NK-92 (cell line): ENCODE results near the gene SRRM2.

ENCODE experiments used
- DNase-seq: peaks from one replicate; lab custom pipeline; 2025; ENCODE audit not compliant: unreplicated experiment; lab: John Stamatoyannopoulos, UW

SRRM2 gene

DNA sequence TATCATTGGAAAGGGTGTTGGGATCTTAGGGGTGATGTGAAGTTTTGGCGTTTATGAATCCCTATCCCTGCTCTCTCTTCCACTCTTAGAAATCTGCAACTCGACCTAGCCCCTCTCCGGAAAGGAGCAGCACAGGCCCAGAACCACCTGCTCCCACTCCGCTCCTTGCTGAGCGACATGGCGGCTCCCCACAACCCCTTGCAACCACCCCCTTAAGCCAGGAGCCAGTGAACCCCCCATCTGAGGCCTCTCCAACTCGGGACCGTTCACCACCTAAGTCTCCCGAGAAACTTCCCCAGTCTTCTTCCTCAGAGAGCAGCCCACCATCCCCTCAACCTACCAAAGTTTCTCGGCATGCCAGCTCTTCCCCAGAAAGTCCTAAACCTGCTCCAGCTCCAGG, 9.0 kb downstream of the SRRM2 start:
- DNase-seq = no peak

DNA sequence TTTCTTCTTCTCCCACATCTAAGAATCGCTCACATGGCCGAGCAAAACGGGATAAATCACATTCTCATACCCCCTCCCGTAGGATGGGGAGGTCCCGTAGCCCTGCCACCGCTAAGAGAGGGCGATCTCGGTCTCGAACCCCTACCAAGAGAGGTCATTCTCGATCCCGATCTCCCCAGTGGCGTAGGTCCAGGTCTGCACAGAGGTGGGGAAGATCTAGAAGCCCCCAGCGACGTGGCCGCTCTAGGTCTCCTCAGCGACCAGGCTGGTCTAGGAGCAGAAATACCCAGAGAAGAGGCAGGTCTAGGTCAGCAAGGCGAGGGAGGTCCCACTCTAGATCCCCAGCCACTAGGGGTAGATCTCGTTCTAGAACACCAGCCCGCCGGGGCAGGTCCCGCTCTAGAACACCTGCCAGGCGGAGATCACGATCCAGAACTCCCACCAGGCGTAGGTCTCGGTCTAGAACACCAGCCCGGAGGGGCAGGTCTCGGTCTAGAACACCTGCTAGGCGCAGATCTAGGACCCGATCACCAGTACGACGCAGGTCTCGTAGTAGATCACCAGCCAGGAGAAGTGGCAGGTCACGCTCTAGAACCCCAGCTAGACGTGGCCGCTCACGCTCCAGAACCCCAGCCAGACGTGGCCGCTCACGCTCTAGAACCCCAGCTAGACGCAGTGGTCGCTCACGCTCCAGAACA, 9.6 kb downstream of the SRRM2 start:
- DNase-seq = no peak

DNA sequence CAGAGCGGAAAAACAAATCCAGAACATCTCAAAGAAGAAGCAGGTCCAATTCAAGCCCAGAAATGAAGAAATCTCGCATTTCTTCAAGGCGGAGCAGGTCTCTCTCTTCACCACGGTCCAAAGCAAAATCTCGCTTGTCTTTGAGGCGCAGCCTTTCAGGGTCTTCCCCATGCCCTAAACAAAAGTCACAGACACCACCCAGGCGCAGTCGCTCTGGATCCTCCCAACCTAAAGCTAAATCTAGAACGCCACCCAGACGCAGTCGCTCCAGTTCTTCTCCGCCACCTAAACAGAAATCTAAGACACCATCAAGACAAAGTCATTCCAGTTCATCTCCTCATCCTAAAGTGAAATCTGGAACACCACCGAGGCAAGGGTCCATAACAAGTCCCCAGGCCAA, 10.3 kb downstream of the SRRM2 start:
- DNase-seq = no peak

DNA sequence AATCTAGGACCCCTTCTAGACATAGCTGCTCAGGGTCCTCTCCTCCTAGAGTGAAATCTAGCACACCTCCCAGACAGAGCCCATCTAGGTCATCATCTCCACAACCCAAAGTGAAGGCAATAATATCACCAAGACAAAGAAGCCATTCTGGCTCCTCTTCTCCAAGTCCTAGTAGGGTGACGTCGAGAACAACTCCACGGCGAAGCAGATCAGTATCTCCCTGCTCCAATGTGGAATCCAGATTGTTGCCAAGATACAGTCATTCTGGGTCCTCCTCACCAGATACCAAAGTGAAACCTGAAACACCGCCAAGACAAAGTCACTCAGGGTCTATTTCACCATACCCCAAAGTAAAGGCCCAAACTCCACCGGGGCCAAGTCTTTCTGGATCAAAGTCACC, 10.7 kb downstream of the SRRM2 start:
- DNase-seq = no peak

DNA sequence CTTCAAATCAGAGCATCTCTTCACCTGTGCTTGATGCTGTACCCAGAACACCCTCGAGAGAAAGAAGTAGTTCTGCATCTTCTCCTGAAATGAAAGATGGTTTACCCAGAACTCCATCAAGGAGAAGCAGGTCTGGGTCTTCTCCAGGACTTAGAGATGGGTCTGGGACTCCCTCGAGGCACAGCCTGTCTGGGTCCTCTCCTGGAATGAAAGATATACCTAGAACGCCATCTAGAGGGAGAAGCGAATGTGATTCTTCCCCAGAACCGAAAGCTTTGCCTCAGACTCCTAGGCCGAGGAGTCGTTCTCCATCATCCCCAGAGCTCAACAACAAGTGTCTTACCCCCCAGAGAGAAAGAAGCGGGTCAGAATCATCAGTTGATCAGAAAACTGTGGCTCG, 12.3 kb downstream of the SRRM2 start:
- no peak for DNase-seq

DNA sequence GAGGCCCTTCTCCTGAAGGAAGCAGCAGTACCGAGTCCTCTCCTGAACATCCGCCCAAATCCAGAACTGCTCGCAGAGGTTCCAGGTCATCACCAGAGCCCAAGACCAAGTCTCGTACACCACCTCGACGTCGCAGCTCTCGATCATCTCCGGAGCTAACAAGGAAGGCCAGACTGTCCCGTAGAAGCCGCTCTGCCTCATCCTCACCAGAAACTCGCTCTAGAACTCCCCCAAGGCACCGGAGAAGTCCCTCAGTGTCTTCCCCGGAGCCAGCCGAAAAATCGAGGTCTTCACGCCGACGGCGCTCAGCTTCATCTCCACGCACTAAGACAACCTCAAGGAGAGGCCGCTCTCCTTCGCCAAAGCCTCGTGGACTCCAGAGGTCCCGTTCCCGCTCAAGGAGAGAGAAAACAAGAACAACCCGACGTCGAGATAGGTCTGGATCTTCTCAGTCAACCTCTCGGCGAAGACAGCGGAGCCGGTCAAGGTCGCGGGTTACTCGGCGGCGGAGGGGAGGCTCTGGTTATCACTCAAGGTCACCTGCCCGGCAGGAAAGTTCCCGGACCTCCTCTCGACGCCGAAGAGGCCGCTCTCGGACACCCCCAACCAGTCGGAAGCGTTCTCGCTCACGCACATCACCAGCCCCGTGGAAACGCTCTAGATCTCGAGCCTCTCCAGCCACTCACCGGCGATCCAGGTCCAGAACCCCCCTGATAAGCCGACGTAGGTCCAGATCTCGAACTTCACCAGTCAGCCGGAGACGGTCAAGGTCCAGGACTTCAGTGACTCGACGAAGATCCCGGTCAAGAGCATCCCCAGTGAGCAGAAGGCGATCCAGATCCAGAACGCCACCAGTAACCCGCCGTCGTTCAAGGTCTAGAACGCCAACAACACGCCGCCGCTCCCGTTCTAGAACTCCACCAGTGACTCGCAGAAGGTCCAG, 13.3 kb downstream of the SRRM2 start:
- DNase-seq = no peak

DNA sequence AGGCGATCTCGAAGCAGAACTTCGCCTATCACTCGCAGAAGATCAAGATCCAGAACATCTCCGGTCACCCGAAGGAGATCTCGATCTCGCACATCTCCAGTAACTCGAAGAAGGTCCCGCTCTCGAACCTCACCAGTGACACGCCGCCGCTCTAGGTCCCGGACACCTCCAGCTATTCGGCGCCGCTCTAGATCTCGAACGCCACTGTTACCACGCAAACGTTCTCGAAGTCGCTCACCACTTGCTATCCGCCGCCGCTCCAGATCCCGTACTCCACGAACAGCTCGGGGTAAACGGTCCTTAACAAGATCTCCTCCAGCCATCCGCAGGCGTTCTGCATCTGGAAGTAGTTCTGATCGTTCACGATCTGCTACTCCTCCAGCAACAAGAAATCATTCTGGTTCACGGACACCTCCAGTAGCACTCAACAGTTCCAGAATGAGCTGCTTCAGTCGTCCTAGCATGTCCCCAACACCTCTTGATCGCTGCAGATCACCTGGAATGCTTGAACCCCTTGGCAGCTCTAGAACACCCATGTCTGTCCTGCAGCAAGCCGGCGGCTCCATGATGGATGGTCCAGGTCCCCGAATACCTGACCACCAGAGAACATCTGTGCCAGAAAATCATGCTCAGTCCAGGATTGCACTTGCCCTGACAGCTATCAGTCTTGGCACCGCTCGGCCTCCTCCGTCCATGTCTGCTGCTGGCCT, 14.1 kb downstream of the SRRM2 start:
- DNase-seq = no peak

DNA sequence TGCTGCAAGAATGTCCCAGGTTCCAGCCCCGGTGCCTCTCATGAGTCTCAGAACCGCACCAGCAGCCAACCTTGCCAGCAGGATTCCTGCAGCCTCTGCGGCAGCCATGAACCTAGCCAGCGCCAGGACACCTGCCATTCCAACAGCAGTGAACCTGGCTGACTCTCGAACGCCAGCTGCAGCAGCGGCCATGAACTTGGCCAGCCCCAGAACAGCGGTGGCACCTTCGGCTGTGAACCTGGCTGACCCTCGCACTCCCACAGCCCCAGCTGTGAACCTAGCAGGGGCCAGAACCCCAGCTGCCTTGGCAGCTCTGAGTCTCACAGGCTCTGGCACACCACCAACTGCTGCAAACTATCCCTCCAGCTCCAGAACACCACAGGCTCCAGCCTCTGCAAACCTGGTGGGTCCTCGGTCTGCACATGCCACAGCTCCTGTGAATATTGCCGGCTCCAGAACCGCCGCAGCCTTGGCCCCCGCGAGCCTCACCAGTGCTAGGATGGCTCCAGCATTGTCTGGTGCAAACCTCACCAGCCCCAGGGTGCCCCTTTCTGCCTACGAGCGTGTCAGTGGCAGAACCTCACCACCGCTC, 14.8 kb downstream of the SRRM2 start:
- no peak for DNase-seq

DNA sequence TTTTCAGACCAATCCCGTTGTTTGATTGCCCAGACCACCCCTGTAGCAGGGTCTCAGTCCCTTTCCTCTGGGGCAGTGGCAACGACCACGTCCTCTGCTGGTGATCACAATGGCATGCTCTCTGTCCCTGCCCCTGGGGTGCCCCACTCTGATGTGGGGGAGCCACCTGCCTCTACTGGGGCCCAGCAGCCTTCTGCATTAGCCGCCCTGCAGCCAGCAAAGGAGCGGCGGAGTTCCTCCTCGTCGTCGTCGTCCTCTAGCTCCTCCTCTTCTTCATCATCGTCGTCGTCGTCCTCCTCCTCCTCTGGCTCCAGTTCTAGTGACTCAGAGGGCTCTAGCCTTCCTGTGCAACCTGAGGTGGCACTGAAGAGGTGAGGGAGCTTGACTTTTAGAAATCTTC, 15.5 kb downstream of the SRRM2 start:
- DNase-seq = no peak

DNA sequence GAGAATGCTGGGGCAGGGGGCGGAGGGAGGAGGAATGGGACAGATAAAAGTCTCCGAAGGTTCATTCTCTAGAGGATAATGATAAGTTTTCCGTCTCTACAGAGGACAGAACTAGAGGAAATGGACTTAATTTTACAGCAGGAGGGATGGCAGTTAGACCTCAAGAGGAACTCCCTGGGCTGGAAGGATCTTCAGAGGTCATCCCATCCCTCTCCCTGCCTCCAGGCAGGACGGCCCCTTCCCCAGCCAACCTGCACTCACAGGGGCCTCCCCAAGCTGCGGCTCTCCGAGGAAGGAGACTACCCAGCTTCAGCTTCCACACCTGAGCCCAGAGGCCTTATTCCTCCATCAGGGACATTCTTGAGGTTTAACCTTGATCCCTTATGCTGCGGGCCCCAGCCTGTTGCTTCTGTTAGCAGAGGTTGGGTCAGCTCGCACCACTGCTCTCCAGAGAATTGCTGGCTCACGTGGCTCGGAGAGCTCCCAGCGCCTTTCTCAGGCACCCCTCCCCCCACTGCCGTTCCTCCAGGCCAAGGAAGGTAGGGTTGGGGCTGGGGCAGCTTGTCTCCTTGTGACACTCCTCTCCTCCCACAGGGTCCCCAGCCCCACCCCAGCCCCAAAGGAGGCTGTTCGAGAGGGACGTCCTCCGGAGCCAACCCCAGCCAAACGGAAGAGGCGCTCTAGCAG, 16.1 kb downstream of the SRRM2 start:
- no peak for DNase-seq

DNA sequence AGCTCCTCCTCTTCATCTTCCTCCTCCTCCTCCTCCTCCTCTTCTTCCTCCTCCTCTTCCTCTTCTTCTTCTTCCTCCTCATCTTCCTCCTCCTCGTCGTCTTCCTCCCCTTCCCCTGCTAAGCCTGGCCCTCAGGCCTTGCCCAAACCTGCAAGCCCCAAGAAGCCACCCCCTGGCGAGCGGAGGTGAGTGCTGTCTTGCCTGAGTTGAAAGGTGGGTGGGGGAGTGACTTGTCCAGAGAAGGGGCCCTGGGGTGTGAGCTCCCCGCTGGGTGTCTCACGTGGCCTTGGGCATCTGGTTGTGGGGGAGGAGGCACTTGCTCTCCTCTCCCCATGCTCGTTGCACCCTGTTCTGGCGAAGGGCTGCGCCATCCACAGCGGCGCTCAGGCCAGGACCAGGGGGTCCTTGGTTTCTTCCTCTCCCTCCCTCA, 16.7 kb downstream of the SRRM2 start:
- no peak for DNase-seq

DNA sequence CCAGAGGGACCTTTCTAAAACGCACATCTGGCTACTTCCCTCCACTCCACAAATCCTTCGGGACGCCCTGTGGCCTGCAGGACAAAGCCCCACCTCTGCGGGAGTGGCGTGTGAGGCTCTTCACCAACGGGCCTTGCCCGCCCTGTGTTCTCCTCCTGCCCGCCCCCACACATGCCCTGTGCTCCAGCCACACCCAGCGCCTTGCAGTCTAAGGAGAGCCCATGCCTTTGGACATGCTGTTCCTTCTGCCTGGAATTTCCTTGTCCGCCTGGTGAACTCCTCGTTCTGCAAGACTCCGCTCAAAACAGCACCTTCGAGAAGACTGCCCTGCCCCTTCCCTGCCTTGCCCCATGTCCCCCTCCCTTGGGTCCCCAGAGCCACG, 17.2 kb downstream of the SRRM2 start:
- no peak for DNase-seq

DNA sequence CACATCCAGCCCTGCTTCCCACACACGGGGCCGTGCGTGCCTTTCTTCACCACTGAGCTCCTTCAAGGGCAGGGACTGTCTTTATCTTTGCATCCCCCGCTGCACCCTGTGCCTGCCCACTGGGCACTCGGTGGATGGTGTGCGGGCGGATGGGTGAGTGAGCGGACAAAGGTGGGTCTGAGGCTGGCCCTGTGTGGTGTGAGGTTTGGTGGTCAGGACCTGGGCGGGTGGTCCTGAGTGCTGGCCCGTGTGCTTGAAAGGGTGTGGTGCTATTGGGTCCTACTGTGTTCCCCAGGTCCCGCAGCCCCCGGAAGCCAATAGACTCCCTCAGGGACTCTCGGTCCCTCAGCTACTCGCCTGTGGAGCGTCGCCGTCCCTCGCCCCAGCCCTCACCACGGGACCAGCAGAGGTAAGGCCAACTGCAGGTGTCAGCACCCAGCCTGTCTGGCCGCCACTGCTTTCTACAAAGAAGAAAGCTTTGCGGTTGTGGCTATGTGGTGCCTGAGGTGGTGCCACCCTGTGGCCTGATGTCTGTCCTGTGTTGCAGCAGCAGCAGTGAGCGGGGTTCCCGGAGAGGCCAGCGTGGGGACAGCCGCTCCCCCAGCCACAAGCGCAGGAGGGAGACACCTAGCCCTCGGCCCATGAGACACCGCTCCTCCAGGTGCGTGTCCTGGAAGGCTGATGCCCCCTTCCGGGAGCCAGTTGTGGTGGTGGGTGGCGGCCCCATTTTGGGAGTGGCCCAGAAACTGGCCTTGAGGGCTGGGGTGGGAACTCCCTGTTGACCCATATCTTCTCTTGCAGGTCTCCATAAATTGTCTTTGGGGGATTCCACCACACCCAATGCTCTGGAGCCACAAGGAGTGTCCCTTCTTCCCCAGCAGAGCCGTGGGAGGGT, 17.9 kb downstream of the SRRM2 start:
- no peak for DNase-seq

DNA sequence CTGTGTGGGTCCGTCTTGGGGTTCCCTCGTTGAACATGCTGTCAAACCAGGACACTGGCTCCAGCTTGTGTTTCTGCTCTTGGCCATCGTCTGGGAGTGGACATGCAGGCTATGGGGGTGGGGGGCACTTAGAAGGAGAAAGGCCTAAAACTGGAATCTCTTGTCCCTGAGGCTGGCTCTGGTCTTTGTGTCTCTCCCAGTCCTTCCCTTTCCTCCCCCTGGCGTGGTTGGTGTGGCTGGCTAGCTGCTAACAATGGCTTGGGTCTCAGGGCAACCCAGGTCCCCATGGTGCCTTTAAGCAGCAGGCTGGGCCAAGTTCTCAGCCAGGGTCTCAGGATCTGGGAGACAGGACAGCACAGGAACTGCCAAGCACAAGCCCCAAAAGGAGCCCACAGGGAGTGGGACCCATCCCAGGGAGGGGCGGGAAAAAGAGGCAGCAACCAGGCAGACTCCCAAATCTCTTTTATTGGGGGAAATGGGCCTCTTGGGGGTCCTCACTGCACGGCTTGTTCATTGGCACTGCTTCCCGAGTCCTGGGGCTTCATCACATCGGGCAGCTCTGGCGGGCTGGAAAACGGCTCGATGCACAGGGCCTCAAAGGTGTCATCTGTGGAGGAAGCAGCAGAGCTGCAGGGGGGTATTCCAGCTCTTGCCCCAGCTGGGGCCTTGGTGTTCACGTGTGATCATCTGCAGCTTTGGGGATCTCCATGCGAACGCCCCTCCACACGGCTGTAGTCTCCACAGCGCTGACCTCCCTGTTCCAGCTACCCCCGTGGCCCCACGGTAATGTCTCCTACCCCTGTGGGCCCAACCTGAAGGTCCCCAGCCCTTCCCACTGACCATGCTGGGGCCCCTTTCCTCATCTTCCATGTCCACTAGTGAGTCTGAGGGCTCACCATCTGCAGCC, 19.3 kb downstream of the SRRM2 start:
- DNase-seq = no peak

DNA sequence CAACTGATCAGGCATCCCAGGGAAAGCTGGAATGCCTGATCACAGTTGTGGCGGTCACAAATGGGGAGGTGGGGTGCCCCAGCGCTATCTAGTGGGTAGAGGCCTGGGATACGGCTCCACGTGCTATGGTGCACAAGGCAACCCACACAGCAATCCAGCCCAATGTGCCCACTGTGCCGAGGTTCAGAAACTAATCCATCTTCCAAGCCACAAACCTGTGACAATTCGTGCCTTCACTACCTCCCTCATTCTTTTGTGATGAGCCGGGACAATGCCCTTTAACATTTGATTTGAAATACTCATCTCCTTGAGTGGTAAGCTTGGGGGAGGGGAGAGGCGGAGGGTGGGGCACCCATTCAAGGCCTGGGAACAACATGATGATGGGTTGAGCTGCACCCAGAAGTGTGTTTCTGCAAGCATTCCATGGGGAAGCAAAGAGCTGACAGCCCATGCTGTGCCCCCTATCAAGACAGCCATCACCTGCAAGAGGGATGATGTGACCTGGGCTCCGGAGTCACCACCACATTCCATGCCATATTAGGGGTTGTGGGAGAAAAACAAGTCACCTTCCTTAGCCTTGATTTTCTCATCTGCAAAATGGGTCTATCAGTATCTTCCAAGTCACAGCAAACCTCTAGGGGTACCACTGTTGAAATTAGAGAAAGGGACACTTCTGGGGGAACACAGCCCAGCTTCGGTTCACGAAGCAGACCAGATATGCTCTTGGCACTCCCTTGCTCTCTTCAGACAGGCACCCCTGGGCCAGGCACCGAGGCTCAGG, 20.9 kb downstream of the SRRM2 start:
- DNase-seq = no peak

DNA sequence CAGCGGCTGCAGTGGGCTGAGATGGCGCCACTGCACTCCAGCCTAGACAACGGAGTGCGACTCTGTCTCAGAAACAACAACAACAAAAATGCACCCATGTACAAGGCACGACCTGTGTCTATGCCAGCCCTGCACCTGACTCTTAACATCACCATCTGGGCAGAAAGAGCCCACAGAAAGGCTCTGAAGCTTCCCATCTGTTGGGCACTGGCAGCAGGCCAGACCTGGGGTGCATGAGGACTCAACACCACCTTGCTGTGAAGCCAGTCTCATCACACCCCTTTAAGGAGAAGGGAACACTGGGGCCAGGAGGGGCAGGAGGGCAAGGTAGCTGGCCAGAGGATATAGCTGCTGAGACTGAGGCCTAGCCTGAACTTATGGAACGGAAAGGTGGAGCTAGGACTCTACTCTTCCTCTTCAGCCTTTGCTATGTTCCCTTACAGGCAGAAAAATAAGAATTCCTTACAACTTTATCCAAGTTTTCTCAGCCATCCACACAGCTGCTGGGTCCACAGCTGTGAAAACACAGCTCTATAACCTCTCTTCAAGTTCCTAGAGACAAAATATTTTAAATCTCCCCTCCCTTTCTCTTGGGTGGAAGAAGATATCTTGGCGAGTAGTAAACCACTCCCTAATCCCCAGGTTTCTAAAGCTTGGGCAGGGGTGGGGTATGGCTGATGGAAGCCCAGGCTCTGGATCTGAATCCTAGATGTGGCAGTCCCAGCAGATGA, 21.9 kb downstream of the SRRM2 start:
- no peak for DNase-seq

DNA sequence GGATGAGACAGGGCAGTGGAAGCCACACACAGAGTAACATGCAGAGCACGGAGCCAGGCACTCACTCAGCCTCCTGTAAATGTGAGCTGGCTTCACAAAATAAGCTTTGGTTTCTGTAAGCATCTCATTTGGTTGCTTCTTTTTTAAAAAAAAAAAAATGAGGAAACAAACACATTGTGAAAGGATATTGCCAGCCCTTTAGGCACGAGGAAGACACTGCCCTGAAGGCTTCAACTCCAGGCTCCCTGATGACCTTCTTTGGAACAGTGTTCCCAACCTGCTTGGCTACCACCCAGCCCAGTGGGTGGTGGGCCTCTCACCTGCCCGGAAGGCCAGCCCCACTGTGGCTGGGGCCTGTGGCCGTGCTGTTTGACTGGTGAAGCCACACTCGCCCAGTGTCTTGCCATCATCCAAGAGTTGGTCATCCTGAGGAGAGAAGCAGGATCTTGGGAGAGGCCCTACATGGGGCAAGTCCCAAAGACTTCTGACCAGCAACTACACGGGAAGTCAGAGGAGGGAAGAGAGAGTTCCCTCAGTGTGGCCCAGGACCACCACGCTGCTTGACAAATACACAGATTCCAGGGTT, 22.8 kb downstream of the SRRM2 start:
- no peak for DNase-seq
